GM15510 (cell line): ENCODE data around the gene HYAL2.
A peak's percentile ranks its signal among the peaks of the same experiment; 100 is the strongest.

Source experiments
- POLR2A ChIP-seq: IDR thresholded peaks from 3 replicates; pipeline ENCODE4 v1.6.1; 2011; ENCODE audit warnings: borderline replicate concordance; ENCODE audit not compliant: insufficient read length; ENCODE audit errors: extremely low read depth

Gene HYAL2

DNA sequence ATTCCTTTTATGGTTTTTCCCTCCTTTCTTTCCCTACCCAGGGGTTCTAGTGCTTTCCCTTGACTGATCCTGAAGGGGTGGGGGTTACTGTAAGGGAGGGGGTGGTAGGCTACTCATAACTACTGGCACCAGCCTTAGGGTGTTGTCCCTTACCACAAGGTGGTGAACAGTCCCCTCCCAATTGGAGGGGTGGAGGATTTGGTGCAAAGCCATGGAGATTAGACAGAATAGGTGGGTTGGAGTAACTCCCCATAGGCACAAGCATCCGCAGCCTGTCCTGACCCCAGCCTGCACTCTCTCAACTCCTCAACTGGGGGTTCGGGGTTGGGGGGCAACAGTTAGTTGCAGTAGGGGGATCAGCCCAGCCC, 2.6 kb upstream of the HYAL2 start:
- TF ChIP-seq POLR2A, result no peak

DNA sequence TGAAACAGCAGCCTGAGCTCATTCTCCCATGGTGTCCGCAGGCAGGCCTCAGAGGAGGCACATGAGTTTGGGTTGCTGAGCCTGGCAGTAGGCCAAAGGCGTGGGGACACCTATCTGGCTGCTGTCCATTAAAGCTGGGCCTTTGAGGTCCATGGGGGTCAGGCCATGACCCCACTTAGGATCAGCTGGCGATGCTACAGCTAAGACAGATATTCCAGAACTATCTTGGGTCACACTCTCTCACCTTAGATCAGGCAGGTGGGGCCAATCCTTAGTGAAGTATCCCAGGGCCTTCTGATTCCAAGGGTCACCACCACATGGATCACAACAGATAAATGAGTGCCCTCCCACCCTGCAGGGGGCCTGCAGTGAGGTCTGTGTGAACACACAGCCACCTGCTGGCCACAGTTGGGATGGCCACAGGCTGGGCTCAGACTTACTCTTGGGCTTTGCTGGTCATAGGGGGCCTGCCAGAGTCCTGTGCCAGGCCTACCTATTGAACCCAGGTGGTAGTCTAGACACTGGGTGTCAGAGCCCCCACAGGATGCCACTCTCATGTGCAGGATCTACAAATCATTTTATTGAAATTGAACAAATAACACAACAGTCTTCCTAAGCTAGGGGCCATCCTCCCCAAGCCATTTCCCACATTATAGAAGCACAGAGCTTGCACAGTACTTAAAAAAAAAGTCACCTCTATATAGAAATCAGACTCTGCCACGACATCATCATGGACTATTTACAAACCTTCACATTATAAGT, 2.0 kb upstream of the HYAL2 start:
- TF ChIP-seq POLR2A, result no peak

DNA sequence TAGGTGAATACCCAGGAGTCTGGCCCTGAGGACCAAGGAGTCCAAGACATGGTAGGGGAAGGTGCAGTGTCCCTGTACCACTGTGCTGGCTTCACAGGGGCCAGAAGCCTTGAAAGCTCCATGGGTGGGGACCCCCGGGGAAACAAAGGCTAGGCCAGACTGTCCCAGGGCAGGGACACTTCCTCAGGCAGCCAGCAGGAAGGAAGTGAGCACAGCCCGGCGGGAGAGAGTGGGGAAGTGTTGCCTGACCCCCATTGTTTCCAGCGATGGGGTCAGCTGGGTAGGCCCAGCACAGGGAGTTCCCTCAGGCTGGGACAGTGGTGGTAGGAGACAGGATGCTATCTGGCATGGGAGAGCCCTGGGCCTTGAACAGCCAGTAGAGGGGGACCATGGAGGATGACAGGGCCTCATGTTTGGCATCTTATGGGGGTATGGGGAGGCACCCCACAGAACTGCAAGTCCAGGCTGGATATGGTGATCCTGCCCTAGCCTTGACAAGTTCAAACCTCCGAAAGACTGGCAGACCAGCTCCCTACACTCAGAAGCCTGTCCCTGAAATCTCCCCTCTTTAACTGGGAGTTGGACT, 1.2 kb upstream of the HYAL2 start:
- no peak for TF ChIP-seq POLR2A

DNA sequence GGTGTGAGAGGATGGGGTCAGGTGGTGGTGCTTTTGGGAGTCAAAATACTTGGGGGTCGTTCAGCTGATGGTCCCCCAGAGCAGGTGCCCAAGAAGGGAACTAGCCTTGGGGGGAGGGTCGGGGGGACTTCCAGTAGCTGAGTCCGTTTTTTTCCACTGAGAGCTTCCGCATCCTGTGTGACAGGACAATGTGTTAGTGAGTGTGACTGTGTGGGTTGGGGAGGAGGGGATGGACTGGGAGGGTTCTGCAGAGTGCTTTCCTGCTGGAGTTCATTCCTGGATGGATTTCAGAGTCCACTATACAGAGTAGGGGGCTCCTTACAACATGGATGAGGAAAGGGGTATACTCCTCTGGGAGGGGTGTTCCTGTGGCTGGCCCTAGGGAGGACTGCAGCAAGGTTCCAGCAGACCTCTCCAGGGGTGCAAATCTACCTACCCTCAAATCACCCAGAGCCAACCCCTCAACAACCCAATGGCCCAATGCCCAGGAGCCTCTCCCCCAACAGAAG, 601 bp upstream of the HYAL2 start:
- TF ChIP-seq POLR2A, result no peak

DNA sequence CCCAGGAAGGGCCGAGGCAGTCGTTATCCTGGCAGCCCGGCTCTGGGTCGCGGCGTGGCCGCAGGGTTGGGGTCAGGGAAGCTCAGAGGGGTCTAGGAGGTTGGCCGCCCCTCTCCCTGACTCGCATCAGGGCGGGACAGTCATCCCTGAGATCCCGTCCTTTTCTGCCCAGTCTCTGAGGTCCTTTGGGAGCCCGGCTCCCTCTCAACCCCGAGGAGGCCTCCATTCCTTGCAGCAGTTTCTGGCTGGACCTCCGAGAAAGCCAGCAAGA, 495 bp downstream of the HYAL2 start:
- TF ChIP-seq POLR2A, result no peak

DNA sequence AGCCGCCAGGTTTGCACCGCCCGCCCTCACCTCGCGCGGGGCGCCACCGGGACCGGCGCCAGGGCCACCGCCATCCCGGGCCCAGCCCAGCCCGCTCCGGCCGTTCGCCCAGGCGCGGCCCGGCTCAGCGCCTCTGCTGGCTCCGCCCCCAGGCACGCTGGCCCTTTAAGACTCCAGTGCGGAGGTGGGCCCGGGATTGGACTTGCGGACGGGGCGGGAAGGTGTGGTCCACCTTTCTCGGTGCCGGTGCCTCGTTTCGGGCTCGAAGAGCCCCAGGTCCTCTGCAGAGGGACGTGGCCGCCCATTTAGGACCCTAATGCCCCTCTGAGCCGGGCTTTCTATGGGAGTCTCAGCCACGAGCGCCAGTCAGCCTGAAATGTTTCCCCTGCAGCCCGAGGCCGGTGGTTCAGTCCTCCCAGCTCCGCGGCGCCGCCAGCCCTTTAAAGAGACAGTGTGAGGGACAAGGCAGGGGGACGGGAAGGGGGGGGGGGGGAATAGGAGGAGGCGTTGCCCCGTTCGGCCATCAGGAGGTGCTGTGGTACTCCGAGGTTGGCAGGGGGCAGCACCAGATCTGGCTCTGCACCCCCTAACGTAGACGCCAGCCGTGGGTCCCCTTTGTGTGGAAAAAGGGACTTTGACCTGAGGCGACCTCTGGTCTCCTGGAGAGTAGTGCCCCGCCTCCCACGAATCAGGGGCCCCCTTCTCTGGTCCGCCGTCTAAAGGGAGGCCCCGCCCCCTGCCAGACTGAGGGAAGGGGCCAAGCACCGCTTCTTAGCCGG, 1.0 kb downstream of the HYAL2 start:
- TF ChIP-seq POLR2A, result peak; percentile 72

DNA sequence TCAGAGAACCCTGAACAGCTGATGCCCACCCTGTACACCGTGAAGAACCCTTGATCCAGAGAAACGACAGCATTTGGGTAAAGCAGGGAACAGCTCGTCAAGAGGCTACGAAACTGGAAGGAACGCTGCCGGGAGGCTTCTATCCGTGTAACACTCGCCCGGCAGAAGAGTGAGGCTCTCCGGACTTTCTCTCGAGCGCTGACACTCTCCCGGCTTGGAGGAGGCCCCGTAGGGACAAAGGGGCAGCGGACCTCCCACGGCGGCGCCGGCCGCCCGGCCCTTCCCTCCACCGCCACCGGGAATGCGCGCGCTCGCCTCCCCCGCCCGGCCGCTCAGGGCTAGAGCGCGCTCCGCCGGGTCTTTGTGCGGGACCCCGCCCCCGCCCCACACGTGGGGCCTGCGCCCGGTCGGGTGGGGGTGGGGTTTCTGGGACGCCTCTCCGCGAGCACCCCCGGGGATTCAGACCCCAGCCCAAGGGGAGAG, 1.7 kb downstream of the HYAL2 start:
- no peak for TF ChIP-seq POLR2A

DNA sequence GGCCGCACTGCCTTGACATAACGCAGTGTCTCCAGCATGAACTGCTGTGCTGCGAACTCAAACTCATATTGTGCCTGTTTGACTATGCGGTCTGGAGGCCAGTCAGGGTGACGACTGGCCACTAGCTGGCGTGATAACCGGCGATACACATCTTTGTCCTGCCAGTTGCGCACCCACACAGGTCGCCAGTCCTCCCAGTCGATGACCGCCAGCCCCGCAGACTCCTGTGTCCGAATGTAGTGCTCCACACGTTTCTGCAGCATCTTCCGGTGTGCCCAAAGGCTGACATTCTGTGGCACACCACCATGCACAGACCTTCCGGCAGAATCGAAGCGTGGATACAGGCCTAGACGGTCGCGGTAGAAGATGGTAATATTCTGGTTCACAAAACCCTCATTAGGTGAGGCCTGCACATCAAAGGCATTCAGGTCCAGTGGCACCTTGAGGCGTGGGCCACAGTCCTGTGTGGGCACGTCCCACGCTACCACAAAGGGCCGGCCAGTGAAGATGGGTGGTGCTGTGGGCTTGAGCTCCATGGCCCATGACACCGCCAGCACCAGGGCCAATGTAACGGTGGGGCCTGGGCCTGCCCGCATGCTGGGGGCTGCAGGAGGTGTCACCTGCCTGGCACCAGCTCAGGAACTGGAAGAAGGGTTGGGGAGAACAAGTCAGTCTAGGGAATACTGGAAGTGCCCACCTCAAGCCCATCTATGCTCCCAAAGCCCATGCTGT, 2.5 kb downstream of the HYAL2 start:
- TF ChIP-seq POLR2A, result no peak

DNA sequence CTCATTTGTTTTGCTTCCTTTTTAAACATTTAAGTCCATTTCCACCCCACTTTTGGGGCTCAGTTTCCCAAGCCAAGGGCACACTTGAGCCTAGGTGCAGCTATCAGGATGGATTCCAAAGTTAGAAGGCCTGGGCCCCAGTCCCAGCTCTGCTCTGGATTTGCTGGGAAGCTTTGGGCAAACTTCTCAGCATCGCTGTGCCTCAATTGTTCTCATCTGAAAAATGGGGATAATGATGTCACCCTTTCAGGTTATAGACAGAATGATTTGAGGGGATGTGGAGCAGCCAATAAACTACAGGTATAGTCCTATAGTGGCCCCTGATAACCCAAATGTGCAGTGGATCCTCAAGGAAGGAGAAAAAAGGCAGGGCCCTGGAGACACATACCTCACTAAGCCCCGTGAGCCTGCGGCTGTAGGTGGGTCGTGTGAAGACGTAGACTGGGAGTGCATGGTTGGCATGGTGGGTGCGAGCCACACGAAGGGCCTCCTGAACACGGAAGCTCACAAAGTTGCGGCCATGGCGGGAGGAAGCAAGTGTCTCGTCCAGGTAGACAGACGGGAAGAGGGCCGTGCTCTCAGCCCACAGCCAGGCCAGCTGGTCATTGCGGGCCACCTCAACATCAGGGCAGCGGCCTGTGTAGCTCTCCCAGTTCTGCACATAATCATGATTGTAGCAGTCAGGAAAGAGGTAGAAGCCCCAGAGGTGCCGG, 3.2 kb downstream of the HYAL2 start:
- TF ChIP-seq POLR2A, result no peak

DNA sequence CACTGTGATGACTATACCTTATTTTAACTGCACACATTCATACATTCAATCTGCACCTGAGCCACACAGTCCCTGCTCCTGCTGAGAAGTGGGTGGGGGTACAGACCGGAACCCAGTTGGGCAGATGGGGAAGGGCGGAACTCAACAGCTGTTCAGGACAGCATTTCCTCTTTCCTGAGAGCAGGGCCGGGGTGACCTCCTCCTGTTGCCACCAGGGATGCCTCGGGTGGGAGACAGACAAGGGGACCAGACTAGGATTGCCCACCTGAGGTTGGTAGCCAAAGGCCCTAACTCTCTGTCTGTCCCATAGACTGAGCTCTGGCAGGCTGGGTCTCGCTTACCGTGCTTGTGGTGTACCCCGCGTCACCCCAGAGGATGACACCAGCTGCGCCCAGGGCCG, 3.9 kb downstream of the HYAL2 start:
- no peak for TF ChIP-seq POLR2A

DNA sequence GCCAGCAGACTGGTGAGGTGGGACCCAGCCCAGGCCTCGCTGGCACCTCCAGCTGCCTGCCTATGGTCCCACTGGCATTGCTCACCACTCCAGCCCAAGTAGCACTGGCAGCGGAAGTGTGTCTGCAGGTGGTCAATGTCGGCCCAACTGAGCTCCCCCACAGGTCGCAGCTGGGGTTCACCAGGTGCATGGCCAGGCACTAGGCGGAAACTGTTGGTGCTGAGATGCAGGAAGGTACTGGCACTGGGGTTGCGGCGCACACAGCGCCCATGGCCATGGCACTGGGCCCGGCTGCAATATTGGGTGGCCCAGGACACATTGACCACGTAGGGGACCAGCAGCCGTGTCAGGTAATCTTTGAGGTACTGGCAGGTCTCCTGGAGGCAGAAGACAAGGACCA, 4.4 kb downstream of the HYAL2 start:
- no peak for TF ChIP-seq POLR2A

DNA sequence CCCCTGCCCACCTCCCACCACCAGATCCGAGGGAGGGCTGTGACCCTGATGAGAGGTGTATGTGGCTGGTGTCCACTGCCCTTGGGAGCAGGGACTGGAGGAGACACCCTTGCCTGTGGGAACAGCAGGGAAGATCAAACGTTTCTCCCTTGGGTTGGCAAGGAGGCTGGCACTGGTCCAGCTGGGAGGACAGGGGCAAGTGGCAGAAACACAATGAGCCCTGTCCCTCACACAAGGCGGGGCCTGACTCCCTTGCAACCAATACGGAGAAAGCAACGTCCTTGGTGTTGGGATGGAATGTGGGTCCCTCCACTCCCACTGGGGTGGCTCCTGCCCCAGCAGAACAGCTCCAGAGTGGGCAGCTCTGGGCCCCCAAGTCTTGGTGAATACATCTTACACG, 5.2 kb downstream of the HYAL2 start:
- TF ChIP-seq POLR2A, result no peak

DNA sequence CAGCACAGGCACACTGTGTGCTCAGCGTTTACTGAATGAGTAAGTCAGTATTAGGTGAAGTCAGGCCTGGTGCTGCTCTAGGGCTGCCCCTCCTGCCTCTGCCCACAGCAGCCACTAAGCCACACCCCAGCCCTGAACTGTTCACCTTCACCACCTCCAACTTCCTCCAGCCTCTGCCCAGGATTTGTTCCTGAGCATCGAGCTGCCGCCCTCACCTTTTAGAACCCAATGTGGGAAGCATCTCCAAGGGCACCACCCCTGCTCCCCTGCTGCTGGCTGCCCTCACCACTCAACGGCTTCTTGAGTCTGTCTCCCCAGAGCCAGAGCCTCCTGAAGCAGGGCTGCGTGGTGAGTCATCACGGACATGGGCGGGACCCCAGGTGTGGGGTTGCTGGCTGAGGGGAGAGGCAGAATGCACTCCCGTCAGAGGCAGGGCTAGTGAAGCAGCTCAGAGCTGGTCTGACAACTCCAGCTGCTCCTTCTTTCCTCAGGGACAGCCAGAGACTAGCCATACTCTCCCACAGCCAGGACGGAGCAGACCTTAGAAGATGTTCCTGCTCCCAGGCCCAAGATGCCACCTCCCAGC, 5.8 kb downstream of the HYAL2 start:
- TF ChIP-seq POLR2A, result no peak

DNA sequence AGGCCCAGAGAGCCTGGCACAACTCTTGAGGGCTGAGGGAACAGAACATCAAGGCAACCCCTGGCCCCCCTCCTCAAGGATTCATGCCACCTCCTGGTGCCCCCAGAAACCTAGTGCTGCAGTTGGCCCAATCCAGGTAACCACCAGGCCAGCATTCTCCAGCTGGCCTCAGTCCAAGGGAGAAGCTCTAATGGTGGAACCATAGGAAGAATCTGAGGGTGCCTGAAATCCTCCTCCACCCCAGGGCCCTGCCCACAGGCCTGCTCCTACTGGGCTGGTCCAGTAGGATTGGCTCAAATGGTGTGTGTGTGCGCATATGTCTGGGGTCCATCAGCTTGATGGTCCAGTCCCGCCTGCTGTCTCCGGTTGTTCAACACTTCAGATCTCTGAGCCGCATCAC, 7.7 kb downstream of the HYAL2 start:
- no peak for TF ChIP-seq POLR2A
